IMR-90 (cell line): Measurements from ENCODE around the gene ELMO1. TPM values are rescaled to one million over a fixed set of nuclear protein-coding genes. Genes with fewer than 3 reads are reported as not detected.

Source experiments
- ATAC-seq: fragments of 200-7000 bp; cut with Tn5 transposase; 2 replicates; pipeline ENCODE4 v1.9.1; 2020; ENCODE audit warnings: low read depth, mild to moderate bottlenecking, moderate library complexity
- BruUV-seq: library from RNA; stranded (reverse); fragments of 400-500 nt; replicated peaks from 2 replicates; lab custom pipeline; 2021; lab: Mats Ljungman, UMichigan
- CTCF ChIA-PET: fragments of 300-600 bp; formaldehyde crosslinking; extraction: SDS; loops from one replicate; lab custom pipeline; 2021; ENCODE audit warnings: antibody characterized with exemption; lab: Yijun Ruan, JAX
- POLR2A ChIA-PET: fragments of 300-600 bp; sonication (Branson Sonifier 250); formaldehyde crosslinking; loops from one replicate; lab custom pipeline; 2022; ENCODE audit warnings: antibody characterized with exemption; ENCODE audit not compliant: unreplicated experiment; lab: Charles Lee
- DNase-seq: peaks from one replicate; pipeline ENCODE4 v3.0.0; 2013
- H2AFZ ChIP-seq: replicated peaks from 2 replicates; pipeline ENCODE3; 2013; ENCODE audit warnings: low read length, mild to moderate bottlenecking; ENCODE audit not compliant: poor library complexity
- H2AK5ac ChIP-seq: 2 replicates; pipeline ENCODE4 v1.6.1; 2013; ENCODE audit warnings: low read depth, low read length, inconsistent platforms
- H2AK9ac ChIP-seq: replicated peaks from 2 replicates; pipeline ENCODE3; 2013; ENCODE audit warnings: mild to moderate bottlenecking, low read depth, low read length, moderate library complexity; ENCODE audit not compliant: poor library complexity
- H2BK120ac ChIP-seq: 2 replicates; pipeline ENCODE4 v1.6.1; 2013; ENCODE audit warnings: low read depth, low read length, inconsistent platforms
- H2BK15ac ChIP-seq: 3 replicates; pipeline ENCODE4 v1.6.1; 2013; ENCODE audit warnings: low read depth, low read length, inconsistent platforms
- H2BK20ac ChIP-seq: 2 replicates; pipeline ENCODE4 v1.6.1; 2013; ENCODE audit warnings: low read depth, mild to moderate bottlenecking, inconsistent platforms, low read length, moderate library complexity
- H2BK5ac ChIP-seq: 2 replicates; pipeline ENCODE4 v1.6.1; 2013; ENCODE audit warnings: mild to moderate bottlenecking, low read depth, low read length, inconsistent platforms; ENCODE audit not compliant: poor library complexity, severe bottlenecking
- H3K14ac ChIP-seq: replicated peaks from 2 replicates; pipeline ENCODE4 v1.6.1; 2013; ENCODE audit warnings: low read depth, low read length, inconsistent platforms
- H3K18ac ChIP-seq: 2 replicates; pipeline ENCODE4 v1.6.1; 2013; ENCODE audit warnings: low read depth, low read length, control low read depth
- H3K23ac ChIP-seq: 2 replicates; pipeline ENCODE4 v1.6.1; 2013; ENCODE audit warnings: low read depth, low read length, inconsistent platforms
- H3K27ac ChIP-seq: 2 replicates; pipeline ENCODE4 v1.5.1; 2013; ENCODE audit warnings: mild to moderate bottlenecking, control low read depth, low read length; ENCODE audit not compliant: insufficient read depth
- H3K27me3 ChIP-seq: 2 replicates; pipeline ENCODE4 v1.6.1; 2013; ENCODE audit warnings: low read length; ENCODE audit not compliant: control insufficient read depth, insufficient read depth
- H3K36me3 ChIP-seq: 2 replicates; pipeline ENCODE4 v1.6.1; 2013; ENCODE audit warnings: low read length, mixed read lengths; ENCODE audit not compliant: control insufficient read depth, insufficient read depth
- H3K4ac ChIP-seq: 2 replicates; pipeline ENCODE4 v1.6.1; 2013; ENCODE audit warnings: low read depth, low read length, inconsistent platforms
- H3K4me1 ChIP-seq: 2 replicates; pipeline ENCODE4 v1.6.1; 2013; ENCODE audit warnings: low read length, mixed read lengths; ENCODE audit not compliant: control insufficient read depth, insufficient read depth
- H3K4me2 ChIP-seq: 2 replicates; pipeline ENCODE4 v1.6.1; 2013; ENCODE audit warnings: low read depth, mild to moderate bottlenecking, control low read depth, low read length, moderate library complexity
- H3K4me3 ChIP-seq: 2 replicates; pipeline ENCODE4 v1.5.1; 2013; ENCODE audit warnings: low read depth, mild to moderate bottlenecking, control low read depth, low read length, moderate library complexity; ENCODE audit not compliant: insufficient read depth
- H3K56ac ChIP-seq: 2 replicates; pipeline ENCODE4 v1.6.1; 2013; ENCODE audit warnings: low read length, inconsistent platforms; ENCODE audit not compliant: insufficient read depth; ENCODE audit errors: extremely low read depth
- H3K79me1 ChIP-seq, 2 experiments: 2 replicates each; pipeline ENCODE4 v1.6.1; 2013; ENCODE audit warnings: low read length in 2 of 2, inconsistent platforms in 1 of 2, low read depth in 1 of 2
- H3K9ac ChIP-seq: 2 replicates; pipeline ENCODE4 v1.6.1; 2013; ENCODE audit warnings: low read depth, low read length, control low read depth
- H3K9me1 ChIP-seq: 2 replicates; pipeline ENCODE4 v1.6.1; 2013; ENCODE audit warnings: low read length, inconsistent platforms; ENCODE audit not compliant: insufficient read depth
- H3K9me3 ChIP-seq: 2 replicates; pipeline ENCODE4 v1.6.1; 2013; ENCODE audit warnings: low read length; ENCODE audit not compliant: control insufficient read depth, insufficient read depth
- H4K20me1 ChIP-seq: 2 replicates; pipeline ENCODE4 v1.6.1; 2013; ENCODE audit warnings: low read length, inconsistent platforms; ENCODE audit not compliant: insufficient read depth
- H4K5ac ChIP-seq: 2 replicates; pipeline ENCODE4 v1.6.1; 2013; ENCODE audit warnings: mild to moderate bottlenecking, low read depth, low read length, control low read depth
- H4K8ac ChIP-seq, 2 experiments: 2 replicates each; pipeline ENCODE4 v1.6.1; 2013; ENCODE audit warnings: low read depth in 2 of 2, low read length in 2 of 2, control low read depth in 1 of 2, inconsistent platforms in 1 of 2
- H4K91ac ChIP-seq: 2 replicates; pipeline ENCODE4 v1.6.1; 2013; ENCODE audit warnings: low read depth, low read length, inconsistent platforms; ENCODE audit not compliant: insufficient read depth
- BHLHE40 ChIP-seq: fragments of 150-350 bp; IDR thresholded peaks from 2 replicates; pipeline ENCODE4 v1.6.1; 2016; ENCODE audit warnings: mild to moderate bottlenecking, low read depth, low read length
- WGBS, 2 experiments: methylation state at CpG; one replicate each; pipeline versions ENCODE4 v1.1.5 to v1.1.7; 2013; ENCODE audit warnings: missing lambda C conversion rate in 2 of 2; ENCODE audit not compliant: insufficient read length in 1 of 2; ENCODE audit errors: extremely low coverage in 2 of 2; 5-methylcytosine and 5-hydroxymethylcytosine counted together
- dilution Hi-C: fragments of 300-500 bp; cut with HindIII; formaldehyde crosslinking; loops from one replicate; pipeline ENCODE4 v1.14.3; 2018; ENCODE audit warnings: low sequenced_read_pairs; ENCODE audit not compliant: unreplicated experiment
- in situ Hi-C: fragments of 300-500 bp; cut with MboI; formaldehyde crosslinking; loops from 3 replicates; pipeline ENCODE4 v1.14.3; 2019; ENCODE audit warnings: low sequenced_read_pairs, inconsistent platforms, mixed read lengths
- intact Hi-C: fragments of 100-400 bp; cut with micrococcal nuclease; formaldehyde crosslinking; loops from 2 replicates; pipeline ENCODE4 v1.10.0; 2022
- polyA plus RNA-seq, 3 experiments: library from polyadenylated mRNA; depleted of rRNA; stranded (reverse); fragments of >200 nt; gene quantifications; 2 replicates each; pipeline ENCODE4 v1.2.3, GENCODE V29; 2012; ENCODE audit warnings: low replicate concordance in 1 of 3
- total RNA-seq: library from RNA; depleted of rRNA; stranded (reverse); fragments of >200 nt; gene quantifications from 2 replicates; pipeline ENCODE4 v1.2.3, GENCODE V29; 2012

ELMO1 gene
- total and polyA plus RNA-seq, 2 of the 4 experiments (the other 2 are of a cell fraction), result 0.03 TPM; not detected in 1

DNA sequence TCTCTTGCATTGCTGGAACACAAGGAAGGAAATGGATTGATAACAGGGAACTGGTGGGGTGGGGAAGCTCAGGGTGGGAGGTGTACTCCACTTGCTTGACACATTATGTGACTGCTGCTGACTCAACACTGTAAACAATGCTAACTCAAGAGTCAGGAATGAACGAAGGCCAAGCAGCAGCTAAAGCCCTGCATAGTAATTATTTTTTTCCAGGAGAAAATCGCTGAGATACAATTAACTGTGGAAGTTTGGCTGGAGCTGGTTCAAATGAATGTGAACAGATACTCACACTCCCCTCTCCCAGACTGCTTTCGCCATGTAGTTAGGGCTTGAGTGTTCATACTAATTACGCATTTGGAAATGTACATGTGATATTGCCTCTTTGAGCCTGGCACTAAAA, 553.5 kb downstream of the ELMO1 start:
- Histone ChIP-seq H2AFZ (no peak overlapping the region), H4K5ac (no peak overlapping the region), H3K27me3 (no peaks in the 10 kb centered on the region), H3K4ac (no peak overlapping the region), H3K79me1 (no peaks in the 10 kb centered on the region), H2AK5ac (no peak overlapping the region), H3K4me1 (no peaks in the 10 kb centered on the region), H3K27ac (no peak overlapping the region), H4K91ac (no peak overlapping the region), H3K14ac (no peak overlapping the region), H2AK9ac (no peak overlapping the region), H3K9ac (no peak overlapping the region), H3K4me2 (no peak overlapping the region), H2BK120ac (no peak overlapping the region), H3K4me3 (no peak overlapping the region), H2BK15ac (no peak overlapping the region), H3K9me1 (no peaks in the 10 kb centered on the region), H3K36me3 (no peaks in the 10 kb centered on the region), H3K23ac (no peak overlapping the region), H3K18ac (no peak overlapping the region), H4K20me1 (no peaks in the 10 kb centered on the region), H3K56ac (no peak overlapping the region), H4K8ac (no peak overlapping the region), H2BK5ac (no peak overlapping the region), H3K9me3 (no peaks in the 10 kb centered on the region), H2BK20ac (no peak overlapping the region)
- BruUV-seq, result no TSS peak
- intact Hi-C loops (no loop called here), dilution Hi-C loops (no loop called here), in situ Hi-C loops (no loop called here)
- CTCF ChIA-PET, result no interaction called here
- TF ChIP-seq BHLHE40, result no peak
- ATAC-seq (no peak), DNase-seq (no peak)
- no CpG with 5 or more reads among the region's 4 CpGs for WGBS, 2 experiments
- POLR2A ChIA-PET, result no interaction called here
